Measurements from ENCODE around the gene ALDH1A2. TPM values are rescaled to one million over a fixed set of nuclear protein-coding genes. Genes with fewer than 3 reads are reported as not detected.
"Not testable (repeated sequence)": the region's sequence is repeated elsewhere in the genome, so short reads cannot be mapped to it uniquely, and the experiment has no call there.

ALDH1A2 gene
- total RNA-seq, 4 donors from 2014 or later = 8.0 to 24.3 (median 13.9) TPM

DNA sequence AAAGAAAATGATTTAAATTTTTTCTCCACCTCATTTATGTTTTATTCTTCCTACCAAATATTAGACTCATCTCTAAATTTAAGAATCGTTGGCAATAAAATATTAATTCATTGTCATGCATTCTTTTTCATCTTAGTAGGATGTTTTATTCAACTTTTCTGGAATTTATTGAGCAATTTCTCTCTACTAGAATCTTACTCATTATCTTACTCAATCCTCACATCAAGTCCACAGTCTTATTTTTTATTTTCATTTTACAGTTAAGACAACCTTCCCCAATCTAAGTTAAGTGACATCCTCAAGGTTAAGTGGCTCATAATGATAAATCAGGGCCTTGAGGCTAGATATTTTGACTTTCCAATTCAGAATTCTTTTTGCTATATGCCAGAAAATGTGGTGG lies 15.9 kb upstream of the ALDH1A2 start:
- H3K27me3 ChIP-seq = no peaks in the 10 kb centered on the region
- WGBS, 2 donors = 86 to 91% methylated on average over 1 of the region's 1 CpG
- H3K36me3 ChIP-seq = no peaks in the 10 kb centered on the region
- no peaks in the 10 kb centered on the region for H3K9me3 ChIP-seq
- no peak overlapping the region for H3K4me3 ChIP-seq
- no peak for DNase-seq (ENCODE audit: low spot score in 2 of 2)
- H3K4me1 ChIP-seq = no peaks in the 10 kb centered on the region
- no peak for TF ChIP-seq EP300 (IDR thresholded peaks at IDR 0.05)
- no peak overlapping the region for H3K27ac ChIP-seq

DNA sequence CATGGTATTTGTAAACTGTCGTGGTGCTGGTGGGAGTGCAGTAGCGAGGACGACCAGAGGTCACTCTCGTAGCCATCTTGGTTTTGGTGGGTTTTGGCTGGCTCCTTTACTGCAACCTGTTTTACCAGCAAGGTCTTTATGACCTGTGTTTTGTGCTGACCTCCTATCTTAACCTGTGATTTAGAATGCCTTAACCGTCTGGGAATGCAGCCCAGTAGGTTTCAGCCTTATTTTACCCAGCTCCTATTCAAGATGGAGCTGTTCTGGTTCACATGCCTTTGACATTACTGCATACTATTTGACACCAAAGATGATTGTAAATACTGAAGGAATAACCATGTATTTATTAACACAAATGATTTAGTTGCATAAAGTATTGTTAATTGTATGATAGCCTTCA lies 15.4 kb upstream of the ALDH1A2 start:
- H3K4me1 ChIP-seq; DNase-seq (ENCODE audit: low spot score in 2 of 2); H3K4me3 ChIP-seq; H3K27me3 ChIP-seq; H3K9me3 ChIP-seq; H3K36me3 ChIP-seq; H3K27ac ChIP-seq: not testable (repeated sequence)
- WGBS, 2 donors = 78 to 86% methylated on average over 5 of the region's 5 CpGs

DNA sequence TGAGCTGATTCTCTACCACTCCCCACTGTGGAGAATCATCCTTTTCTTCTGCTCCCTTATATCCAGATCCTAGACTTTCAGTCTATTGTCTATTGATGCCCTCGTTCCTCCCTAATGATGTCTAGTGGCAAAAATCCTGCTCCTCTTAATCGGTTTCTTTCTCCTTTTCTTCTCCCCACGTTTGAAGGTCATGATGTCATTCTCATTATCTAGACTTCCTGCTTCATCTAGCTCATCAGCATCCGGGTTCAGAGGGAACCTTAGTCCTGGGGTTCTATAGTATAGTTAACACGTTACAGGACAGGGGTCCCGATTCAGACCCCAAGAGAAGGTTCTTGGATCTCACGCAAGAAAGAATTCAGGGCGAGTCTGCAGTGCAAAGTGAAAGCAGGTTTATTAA lies 14.9 kb upstream of the ALDH1A2 start:
- no peak overlapping the region for H3K4me3 ChIP-seq
- H3K27me3 ChIP-seq = no peaks in the 10 kb centered on the region
- whole genome bisulfite sequencing, 2 donors = 57 to 61% methylated on average over 8 of the region's 8 CpGs
- no peak for DNase-seq (ENCODE audit: low spot score in 2 of 2)
- H3K36me3 ChIP-seq = no peaks in the 10 kb centered on the region
- H3K27ac ChIP-seq = no peak overlapping the region
- H3K9me3 ChIP-seq = no peaks in the 10 kb centered on the region
- H3K4me1 ChIP-seq = no peaks in the 10 kb centered on the region
- TF ChIP-seq, protein P1, sequence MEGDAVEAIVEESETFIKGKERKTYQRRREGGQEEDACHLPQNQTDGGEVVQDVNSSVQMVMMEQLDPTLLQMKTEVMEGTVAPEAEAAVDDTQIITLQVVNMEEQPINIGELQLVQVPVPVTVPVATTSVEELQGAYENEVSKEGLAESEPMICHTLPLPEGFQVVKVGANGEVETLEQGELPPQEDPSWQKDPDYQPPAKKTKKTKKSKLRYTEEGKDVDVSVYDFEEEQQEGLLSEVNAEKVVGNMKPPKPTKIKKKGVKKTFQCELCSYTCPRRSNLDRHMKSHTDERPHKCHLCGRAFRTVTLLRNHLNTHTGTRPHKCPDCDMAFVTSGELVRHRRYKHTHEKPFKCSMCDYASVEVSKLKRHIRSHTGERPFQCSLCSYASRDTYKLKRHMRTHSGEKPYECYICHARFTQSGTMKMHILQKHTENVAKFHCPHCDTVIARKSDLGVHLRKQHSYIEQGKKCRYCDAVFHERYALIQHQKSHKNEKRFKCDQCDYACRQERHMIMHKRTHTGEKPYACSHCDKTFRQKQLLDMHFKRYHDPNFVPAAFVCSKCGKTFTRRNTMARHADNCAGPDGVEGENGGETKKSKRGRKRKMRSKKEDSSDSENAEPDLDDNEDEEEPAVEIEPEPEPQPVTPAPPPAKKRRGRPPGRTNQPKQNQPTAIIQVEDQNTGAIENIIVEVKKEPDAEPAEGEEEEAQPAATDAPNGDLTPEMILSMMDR (IDR thresholded peaks at IDR 0.05) = no peak
- no peak for TF ChIP-seq EP300 (IDR thresholded peaks at IDR 0.05)
- TF ChIP-seq POLR2A (IDR thresholded peaks at IDR 0.05) = no peak

DNA sequence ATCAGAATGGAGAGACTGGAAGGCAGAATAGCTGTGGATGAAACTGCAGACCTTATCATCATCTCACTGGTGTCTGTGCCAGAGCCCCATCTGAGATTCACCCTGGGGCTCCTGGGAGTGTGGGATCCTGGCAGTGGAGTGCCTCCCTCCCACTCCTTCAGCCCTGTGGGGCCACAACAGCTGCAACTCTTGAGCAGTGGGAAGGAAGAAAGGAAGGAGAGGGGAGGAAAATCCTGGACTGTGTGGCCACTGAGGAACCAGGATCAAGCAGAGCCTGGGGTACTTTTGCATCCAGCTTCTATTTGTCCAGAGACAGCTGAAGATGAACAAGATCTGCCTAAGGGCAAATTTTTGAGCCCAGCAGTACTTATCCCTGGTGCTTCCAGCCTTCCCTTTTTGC lies 13.1 kb upstream of the ALDH1A2 start:
- Histone ChIP-seq H3K36me3 (no peaks in the 10 kb centered on the region), H3K4me3 (no peak overlapping the region), H3K27ac (no peak overlapping the region), H3K9me3 (no peaks in the 10 kb centered on the region), H3K4me1 (no peaks in the 10 kb centered on the region), H3K27me3 (peaks cover 0 to 9% of the 10 kb centered on the region in 2 donors)
- no peak for TF ChIP-seq POLR2A (IDR thresholded peaks at IDR 0.05)
- TF ChIP-seq, protein P1 (IDR thresholded peaks at IDR 0.05) = no peak
- no peak for TF ChIP-seq EP300 (IDR thresholded peaks at IDR 0.05)
- no peak for DNase-seq (ENCODE audit: low spot score in 2 of 2)

DNA sequence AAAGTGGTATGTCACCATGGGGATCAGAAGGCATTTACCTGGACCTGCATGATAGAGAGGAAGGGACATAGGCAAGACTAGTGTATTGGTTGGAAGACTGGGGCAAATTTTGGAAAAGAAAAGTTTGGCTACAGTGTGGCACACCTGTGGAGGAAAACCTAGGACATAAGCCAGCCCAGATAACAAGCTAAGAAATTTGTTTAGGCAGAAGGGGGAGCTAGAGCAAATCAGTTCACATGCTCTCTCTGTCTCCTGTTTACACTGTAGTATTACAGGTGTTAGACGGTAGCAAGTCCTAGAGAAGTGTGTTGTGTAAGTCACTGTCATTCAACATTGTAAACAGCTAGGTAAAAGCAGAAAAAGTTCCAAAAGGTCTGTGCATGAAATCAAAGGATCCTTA lies 11.9 kb upstream of the ALDH1A2 start:
- Histone ChIP-seq H3K27me3 (peaks cover 0 to 16% of the 10 kb centered on the region in 2 donors), H3K4me3 (no peak overlapping the region), H3K36me3 (no peaks in the 10 kb centered on the region), H3K4me1 (no peaks in the 10 kb centered on the region), H3K9me3 (no peaks in the 10 kb centered on the region), H3K27ac (no peak overlapping the region)
- no peak for TF ChIP-seq EP300 (IDR thresholded peaks at IDR 0.05)
- no peak for TF ChIP-seq POLR2A (IDR thresholded peaks at IDR 0.05)
- TF ChIP-seq, protein P1 (IDR thresholded peaks at IDR 0.05) = no peak
- DNase-seq (ENCODE audit: low spot score in 2 of 2) = no peak
- WGBS, 2 donors = 24 to 32% methylated on average over 1 of the region's 1 CpG

DNA sequence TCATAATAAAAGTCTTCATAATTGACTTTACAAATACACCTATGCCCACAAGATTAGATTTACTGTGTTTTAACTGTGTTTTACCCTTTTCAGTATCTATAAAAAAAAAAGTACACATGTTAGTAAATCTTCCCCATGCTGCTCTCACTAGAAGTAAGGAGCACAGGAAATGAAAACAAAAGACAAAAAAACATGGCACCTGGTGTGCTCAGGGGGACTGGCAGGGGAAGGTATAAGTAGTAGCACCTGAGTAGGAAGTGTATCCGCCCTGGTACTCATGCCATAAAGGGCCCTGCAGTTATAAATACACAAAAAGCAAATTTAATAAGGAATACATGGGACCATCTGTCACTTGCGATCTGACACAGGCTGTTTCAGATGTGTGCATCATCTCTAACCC lies 8.9 kb upstream of the ALDH1A2 start:
- WGBS, 2 donors = 93 to 96% methylated on average over 2 of the region's 2 CpGs
- Histone ChIP-seq H3K4me3 (no peak overlapping the region), H3K4me1 (no peaks in the 10 kb centered on the region), H3K9me3 (no peaks in the 10 kb centered on the region), H3K36me3 (no peaks in the 10 kb centered on the region), H3K27ac (no peak overlapping the region), H3K27me3 (peaks cover 0 to 16% of the 10 kb centered on the region in 2 donors)
- no peak for TF ChIP-seq EP300 (IDR thresholded peaks at IDR 0.05)
- no peak for TF ChIP-seq POLR2A (IDR thresholded peaks at IDR 0.05)
- TF ChIP-seq, protein P1 (IDR thresholded peaks at IDR 0.05) = no peak
- DNase-seq (ENCODE audit: low spot score in 2 of 2) = no peak

Measured in tibial nerve (tissue), 4 donors.